Measurements from ENCODE around the gene LOXL4.

Gene LOXL4

DNA sequence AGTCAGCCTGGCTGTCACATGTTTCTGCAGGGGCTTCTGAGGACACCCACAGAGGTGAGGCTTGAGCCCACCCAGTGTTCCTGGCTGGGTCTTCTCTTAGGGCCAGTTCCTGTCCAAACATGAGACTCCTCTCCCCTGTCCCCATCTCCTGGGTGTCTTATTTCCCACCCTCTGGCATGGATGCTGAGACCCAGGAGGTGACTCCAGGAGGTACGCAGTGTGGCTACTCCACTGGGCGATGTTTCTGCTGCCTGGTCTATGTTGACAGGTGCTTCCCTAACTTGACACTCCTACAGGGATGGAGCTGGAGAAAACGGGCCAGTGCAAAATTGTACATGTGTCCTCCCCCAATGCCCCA, 26.3 kb upstream of the LOXL4 start:
- no peak for DNase-seq

DNA sequence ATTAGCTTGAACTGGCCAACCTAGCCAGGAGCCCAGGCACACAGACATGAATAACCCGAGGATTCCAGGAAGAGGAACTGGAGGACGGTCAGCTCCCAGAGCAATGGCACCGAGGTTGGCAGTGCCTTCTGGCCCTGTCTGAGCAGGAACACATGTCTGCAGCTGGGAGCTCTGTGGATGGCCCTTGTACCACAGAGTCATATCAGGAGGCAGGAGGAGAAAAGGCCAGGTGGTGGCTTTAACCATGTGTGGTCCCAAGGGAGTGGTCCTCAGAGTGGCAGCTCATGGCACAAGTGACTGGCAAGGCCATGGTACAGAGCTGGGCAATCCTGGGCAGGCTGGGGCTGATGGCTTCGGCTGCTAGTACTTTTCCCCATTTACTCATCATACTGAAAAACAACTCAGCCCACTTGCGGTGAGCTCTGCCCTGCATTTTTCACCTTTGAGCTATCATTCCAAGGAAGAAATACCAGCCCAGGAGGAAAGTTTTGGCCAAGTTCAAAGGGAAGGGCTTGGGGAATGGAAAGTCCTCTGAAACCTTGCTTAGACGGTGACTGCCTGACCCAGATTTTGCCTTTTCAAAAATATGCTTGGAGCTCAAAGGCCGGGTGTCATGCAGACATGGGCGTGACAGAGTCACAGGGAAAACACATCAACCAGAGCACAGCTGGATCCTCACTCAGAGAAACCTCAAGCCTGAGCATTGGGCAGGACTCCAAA, 25.7 kb upstream of the LOXL4 start:
- DNase-seq, result no peak

DNA sequence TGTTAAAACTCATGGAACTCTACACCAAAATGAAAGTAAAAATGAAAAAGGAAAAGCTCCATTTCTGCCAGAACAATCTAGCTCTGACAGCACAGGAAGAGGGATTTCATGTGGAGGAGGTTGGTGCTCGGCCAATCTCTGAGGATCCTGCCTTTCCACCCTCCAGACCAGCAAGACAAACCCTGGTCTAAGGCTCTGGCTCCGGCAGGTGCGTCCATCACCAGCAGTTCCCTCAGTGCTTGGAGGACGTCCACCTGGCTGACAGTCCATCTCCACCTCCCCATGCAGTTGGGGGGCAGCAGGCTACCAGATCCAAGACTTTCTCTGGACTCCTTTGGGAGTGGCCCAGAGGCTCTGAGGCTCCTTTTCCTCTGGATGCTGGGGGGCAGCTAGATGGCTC, 25.0 kb upstream of the LOXL4 start:
- no peak for DNase-seq

DNA sequence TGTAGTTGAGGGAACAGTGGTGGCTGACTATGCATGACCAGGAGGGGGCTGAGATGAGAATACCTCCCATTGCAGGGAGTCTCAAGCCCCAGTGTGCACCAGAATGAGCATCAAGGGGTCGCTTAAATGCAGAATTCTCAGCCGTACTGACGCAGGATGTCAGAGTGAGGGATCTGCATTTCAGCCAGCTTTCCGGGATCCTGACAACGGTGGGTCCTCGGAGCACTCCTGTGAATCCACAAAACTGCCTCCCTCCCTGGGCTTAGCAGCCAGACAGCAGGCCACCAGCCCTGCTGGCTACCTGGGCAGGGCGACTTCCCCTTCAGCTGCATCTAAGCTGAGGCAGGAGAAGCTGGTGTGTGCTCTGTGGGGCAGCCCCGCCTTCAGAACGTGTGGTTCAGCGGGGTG, 21.8 kb upstream of the LOXL4 start:
- DNase-seq, result no peak

DNA sequence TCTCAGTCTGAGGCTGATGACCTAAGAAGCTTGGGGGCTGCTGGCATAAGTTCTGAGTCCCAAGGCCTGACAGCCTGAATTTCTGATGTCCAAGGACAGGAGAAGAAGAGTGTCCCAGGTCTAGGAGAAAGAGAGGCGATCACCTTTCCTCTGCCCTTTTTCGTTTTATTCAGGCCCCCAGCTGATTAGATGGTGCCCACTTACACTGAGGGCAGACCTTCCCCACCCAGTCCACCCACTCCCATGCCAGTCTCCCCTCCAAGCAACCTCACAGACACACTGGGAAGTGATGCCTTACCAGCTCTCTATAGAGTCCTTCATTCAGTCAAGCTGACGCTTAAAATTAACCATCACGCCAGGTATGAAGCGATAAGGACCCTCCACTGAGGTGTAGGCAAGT, 19.3 kb upstream of the LOXL4 start:
- DNase-seq, result no peak

DNA sequence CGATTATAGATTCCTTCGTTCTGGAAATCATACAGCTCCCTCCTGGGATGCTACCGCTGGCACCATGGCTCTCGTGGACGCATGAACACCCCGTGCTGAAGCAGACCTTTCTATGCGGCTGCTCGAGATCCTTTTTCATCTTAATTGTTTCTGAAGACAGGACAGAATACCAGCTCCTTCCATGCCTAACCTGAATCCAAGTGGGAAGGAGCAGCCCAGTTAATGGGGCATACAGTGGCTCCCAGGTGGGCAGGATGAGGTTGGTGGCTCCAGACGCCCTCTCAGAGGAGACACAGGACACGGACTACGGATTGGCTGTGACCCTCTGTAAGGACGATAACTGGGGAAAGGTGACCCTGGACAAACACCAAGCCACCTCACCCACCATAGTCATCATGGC, 18.4 kb upstream of the LOXL4 start:
- no peak for DNase-seq

DNA sequence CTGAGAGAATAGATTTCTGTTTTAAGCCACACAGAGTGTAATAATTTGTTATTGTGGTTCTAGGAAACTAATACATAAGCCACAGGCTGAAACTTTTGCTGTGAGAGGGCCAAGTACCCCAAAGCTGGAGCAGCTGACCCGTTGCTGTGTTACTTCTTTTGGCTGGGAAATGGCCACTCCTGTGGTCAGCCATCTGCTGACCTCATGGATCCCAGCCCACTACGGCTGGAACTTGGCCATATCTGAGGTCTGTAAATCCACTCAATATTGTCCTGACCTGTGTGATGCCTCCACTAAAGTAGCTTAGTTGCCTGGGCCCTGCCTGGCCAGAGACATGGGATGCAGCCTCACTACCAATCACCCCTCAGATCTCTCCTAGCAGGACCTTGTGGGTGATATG, 17.4 kb upstream of the LOXL4 start:
- no peak for DNase-seq

DNA sequence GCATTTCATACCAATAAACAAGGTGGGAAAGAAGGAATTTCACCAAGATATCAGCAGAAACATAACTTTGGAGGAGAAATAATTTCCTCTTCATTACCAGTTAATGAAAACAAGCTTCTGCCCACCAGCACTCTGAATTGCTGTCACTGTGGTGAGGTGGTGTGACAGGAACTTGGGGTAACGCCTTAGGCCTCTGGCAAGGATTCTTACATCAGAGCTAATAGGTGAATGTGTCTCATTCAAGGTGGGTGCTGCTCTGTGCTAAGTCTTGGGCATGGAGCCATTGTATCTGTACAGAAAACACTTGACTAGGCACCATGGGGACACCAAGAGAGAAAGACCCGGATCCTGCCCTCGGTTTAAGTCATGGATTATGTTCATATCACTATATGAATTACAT, 8.3 kb upstream of the LOXL4 start:
- no peak for DNase-seq

DNA sequence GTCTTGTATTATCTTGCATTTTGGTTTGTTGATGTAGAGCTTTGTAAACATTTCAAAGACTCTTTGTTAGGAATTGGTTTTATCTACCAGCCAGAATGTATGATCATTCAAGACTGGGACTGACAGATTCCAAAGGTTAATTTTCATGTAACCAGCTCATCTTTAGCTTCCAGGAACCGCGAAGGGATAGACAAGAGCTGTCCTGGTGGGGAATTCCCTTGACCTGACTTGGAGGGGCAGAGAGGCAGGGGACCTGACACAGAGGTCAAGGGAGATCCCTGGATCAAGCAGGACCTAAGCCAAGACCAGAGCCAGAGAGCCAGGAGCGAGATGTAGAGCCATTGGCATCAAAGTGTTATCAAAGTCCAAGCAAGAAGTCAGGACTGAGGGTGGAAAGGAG, 6.6 kb upstream of the LOXL4 start:
- no peak for DNase-seq

DNA sequence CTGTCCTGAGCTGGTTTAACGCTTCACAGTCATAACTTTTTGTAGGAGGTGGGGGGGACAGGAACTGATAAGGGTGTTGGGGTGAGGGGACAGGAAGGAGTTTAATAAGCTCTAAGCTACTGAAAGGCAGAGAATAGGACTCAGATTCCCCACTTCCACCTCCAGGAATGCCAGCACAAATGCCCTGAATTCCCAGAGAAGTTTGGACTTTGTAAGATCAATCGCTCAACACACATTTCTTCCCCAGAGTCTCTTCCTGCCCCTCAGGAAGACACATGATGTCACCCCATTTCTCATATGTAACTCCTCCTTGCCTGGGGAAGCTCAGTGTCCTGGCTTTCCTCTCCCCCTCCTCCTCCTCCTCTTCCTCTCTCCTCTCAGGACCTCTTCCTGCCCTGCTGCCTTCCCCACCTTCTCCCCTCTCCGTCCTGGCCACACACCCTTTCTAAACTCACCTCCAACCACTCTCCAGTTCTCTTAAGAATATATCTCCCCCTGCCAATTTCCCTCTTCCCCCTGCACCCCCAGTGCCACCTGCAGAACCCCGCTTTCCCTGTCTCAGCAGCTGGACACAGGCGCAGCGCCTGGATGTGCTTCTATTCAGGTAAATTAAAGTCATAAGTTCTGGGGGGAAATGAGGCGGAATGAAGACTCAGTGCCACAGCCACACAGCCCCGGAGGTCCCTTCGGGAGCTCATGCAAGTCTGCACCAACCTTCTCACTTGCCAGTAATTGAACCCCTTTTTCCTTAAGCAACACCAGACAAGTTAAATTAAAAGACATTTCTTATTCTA, 5.3 kb upstream of the LOXL4 start:
- no peak for DNase-seq

DNA sequence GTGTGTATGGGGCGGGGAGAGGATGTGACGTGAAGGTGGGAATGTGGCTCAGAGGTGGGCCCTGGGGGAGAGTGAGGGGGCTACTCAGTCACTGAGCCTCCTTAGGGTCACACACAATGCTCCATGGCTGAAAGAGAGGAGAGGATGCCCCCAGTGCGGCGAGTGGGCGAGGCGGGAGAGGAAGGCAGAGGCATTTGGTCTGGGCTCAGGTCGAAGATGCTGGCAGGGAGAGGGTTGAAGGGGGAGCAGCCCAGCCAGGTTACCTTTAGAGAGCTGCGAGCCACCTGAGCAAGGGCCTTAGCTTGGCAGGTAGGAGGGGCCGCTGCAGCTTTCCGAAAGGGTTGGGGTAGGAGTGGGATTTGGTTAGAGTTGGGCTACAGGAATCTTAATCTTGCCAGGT, 4.7 kb upstream of the LOXL4 start:
- DNase-seq, result no peak

DNA sequence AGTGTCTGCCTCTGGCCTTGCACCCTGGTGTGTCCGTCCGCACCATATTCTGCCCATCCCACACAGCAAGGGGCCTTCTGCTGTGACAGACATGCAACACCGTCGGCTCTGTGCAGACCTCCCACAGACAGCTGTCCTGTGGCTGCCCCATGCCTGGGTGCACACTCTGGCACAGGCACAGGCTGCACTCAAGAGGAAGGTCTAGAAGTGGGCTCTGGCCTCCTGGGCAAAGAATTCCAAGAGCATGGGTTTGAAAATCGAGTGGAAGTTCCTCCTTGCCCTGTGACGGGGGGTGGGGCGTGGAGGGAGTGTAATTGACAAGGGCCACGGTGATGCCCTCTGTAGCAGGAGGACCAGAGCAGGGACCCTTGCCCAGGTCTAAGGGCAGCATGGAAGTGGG, 4.3 kb upstream of the LOXL4 start:
- DNase-seq, result no peak

DNA sequence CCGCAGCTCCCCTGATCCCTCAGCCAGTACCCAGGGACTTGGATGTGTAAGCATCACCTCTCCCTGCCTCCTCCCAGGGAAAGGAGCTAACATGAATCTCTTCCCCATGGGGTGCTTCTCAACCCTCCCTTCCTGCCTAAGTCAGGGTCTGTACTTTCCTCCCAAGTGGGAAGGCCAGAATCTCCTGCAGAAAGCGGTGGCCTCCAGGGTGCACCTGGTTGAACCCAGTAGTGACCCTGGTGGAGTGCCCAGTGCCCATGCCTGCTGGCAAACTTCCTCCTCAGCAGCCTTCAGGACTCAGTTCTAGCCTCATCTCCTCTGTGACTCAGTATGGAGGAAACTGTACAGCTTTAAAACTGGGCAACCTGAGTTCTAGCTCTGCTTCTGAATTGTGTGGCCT, 2.8 kb upstream of the LOXL4 start:
- DNase-seq, result no peak

DNA sequence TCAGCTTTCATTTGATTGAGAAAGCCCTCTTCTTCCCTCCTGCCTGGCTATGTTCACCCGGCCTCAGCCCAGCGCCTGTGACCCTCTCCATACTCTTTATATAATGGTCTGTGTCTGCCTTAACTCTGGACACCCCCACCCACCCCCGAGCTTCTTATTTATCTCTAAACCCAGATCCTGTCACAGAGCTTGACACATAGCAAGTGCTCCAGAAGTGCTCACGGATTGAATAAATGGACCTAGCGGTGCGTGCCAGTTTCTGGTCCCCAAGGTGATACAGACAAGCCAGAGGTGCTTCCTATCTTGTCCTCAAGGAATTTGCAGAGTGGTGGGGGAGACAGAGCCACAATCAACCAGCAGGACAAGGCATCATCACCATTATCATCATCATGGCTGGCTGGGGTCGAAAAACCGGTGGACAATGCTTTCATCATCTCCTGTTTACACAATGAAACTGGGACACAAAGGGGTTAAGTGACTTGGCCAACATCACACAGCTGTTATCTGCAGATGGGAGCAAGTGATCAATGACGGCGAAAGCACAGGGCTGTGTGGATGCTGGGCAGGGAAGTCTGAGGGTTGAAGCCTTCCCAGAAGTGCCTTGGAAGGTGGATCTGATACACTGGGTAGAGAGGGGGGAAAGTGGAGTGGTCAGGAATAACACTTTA, 2.2 kb upstream of the LOXL4 start:
- DNase-seq, result no peak

DNA sequence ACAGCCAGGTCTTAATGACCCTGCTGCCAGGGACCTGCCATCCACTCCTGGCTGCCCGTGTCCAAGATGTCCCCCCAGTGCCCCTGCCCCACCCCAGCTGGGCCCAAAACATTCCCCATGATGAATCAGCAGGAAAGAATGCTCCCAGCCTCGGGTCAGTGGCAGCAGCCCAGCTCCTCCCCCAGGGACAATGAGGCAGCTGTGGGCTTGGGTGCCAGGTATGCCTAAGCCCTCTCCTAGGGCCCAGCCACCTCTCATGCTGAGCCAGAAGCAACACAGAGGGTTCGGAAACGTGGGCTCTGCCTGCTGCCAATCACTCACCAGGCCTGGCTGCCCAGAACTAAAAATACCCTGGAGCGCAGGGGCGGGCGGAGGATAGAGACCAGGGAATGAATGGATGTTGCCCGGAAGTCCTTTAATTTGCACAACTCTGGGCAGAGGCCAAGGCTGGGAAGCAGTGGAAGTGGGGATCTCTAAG, 1.5 kb upstream of the LOXL4 start:
- DNase-seq, result no peak

DNA sequence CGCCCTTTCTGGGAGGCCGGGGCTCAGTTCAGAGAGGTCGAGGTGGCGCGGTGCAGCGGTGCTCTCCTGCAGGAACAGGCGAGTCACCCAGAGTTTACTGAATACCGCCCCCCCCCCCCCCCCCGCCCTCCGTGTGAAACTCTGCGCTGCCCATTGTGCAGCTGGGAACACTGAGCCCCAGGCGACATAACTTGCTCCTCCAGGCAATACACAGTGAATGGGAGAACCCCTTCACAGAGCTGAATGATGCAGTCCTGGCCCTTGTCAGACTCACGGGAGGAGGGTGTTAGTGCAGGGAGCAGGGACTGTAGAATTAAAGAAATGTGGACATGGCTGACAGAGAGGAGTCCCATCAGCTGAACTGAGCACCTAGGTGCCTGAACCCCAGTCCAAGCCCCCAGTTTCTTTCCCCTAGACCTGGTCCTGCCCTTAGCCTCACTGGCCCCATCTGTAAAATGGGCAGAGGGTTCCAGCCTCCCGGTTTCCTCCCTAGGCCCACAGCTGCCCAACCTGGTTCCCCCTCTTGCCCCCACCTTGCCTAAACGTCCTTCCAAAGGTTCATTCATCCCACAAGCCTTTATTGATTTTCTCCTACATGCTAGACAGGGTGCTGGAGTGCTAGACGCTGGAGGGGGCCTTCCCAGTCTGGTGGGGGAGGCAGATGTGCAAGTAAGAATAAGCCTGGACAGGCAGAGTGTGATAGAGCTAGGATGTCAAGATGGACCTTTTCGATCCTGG, 869 bp upstream of the LOXL4 start:
- DNase-seq, result no peak

DNA sequence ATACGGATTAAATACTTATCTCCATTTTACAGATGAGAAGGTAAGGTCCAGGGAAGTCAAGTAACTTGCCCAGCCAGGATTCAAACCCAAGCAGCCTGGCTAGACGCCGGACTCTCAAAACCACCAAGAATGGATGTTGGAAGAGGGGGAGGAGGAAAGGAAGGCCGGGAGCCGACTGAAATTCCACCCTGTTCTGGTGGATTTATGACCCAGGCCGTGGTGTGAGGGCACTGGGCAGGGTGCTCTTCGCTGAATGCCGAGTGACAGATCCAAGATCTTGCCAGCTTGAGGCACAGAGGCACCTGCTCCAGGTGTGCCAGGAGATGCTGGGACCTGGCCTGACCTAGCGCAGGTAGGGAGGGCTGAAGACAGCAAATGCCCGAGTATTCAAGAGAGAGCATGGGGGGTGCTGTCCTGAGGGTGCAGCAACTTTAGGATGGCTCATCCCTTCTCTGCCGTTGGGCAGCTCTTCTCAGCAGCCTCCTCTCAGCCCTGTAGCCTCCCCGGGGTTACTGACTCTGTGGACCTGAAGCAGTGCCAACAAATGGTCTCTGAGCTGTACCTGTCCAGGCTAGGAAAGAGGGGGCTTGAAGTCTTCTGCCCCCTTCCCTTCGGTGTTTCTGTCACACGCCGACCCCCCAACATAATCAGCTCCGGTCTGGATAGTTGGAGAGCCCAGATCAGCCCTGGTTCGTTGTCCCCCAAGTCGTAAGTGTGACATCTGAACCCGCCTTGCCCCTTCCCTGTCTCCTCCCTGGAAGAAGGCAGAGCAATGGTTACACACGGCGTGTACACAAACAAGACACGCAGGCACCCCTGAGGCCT, 713 bp downstream of the LOXL4 start:
- DNase-seq, result no peak

DNA sequence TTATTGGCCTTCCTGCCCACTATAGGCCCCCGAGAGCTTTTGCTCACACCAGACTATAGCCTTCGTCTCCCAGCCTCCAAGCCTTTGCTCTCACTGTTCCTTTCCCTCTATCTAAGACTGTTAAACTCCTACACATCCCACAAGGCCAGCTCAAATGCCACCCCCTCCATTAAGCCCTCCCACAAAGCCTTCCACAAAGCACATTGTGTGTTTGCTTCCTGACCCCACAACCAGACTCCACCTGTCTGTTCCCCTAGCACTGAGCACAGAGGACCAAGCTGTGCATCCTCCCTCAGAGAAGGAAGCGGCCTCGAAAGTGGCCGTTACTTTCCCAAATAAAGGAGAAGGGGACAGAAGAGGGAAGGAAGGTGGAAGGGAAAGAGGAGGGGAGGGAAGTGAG, 1.3 kb downstream of the LOXL4 start:
- DNase-seq, result no peak

DNA sequence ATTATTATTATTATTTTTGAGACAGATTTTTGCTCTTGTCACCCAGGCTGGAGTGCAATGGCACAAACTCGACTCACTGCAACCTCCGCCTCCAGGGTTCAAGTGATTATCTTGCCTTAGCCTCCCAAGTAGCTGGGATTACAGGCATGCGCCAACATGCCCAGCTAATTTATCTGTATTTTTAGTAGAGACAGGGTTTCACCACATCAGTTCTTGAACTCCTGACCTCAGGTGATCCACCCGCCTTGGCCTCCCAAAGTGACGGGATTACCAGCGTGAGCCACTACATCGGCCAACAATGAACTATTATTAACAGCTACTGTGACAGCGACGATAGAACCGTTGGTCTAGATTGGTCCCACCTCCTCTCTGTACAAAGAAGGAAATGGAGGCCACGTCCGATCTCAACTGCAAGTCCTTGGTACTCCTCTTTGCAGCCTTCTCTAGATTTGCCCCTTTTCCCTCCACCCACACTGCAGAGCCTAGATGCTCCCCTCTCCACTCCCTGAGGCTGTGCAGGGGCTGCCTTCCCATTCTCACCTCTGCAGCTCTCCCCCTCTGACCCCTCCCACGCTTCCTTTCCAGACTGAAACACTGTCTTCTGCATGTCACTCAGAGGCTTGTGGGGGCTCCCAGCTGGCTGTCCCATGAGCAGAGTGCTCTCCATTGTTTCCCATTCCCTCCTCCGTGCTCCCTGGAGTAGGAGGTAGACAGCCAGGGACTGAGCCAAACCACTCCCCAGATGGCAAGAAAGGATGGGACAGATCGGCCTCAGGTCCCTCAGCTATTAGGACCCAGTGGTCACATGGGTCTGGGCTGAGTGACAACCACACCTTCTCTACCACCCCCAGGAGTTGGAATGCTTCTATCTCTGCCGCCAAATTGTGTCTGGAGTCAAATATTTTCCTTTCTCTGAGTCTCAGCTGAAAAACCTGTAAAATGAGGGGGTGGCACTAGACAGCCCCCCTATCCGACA, 2.3 kb downstream of the LOXL4 start:
- no peak for DNase-seq

DNA sequence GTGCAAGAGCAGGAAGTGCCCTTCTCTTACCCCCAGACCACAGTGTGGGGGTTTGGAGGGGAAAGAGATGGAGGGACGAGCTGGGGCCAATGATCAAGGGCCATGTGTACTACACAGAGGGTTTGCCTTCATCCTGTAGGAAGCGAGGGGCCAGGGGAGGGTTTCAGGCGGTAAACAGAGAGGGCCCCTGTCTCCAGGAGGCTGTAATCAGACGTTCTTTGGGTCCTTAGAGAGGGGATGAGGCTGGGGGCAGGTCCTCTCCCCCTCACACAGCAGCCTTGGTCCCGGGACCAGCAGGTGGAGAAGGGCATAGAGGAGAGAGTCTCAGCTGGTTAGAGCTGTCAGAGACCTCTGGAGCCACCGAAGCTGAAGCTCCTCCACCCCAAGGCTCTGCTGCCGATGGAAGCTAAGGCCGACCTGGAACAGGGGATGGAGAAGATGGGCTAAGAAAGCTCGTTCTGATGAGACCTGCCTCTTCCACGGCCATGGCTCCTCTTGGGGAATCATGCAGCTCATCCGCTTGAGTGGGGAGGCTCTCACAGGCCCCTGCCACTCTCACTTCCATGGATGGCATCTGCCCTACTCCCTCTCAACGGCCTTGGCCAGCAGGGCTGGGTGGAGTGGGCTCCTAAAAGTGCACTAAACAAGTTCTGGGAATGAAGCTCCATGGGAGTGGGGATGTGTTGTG, 3.5 kb downstream of the LOXL4 start:
- DNase-seq, result no peak

DNA sequence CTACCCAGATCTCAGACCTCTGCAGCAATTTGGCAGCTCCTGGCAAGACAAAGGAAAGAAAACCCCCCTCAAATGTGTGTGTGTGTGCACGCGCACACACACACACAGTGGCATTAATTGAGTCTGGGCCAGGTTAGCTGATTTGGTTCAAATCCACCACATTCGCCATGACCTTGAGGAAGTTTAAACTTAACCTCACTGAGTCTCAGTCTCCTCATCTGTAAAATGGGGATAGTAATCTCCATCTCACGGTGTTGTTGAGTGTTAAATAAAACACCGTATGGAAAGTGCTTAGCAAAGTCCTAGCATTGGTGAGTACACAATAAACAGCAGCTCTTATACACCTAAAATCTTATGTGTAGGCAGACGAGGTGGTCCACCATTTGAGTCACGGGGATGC, 4.9 kb downstream of the LOXL4 start:
- DNase-seq, result no peak

All from suppressor macrophage treated with lipopolysaccharide for 4 hours (primary cell).